NCI-H2171 (cell line): ENCODE data around the gene UNC93A.
A peak's percentile ranks its signal among the peaks of the same experiment; 100 is the strongest.
"Not testable (repeated sequence)": the region's sequence is repeated elsewhere in the genome, so short reads cannot be mapped to it uniquely, and the experiment has no call there.

Source experiments
- DNase-seq: peaks from one replicate; lab custom pipeline; 2025; lab: John Stamatoyannopoulos, UW

The UNC93A gene

DNA sequence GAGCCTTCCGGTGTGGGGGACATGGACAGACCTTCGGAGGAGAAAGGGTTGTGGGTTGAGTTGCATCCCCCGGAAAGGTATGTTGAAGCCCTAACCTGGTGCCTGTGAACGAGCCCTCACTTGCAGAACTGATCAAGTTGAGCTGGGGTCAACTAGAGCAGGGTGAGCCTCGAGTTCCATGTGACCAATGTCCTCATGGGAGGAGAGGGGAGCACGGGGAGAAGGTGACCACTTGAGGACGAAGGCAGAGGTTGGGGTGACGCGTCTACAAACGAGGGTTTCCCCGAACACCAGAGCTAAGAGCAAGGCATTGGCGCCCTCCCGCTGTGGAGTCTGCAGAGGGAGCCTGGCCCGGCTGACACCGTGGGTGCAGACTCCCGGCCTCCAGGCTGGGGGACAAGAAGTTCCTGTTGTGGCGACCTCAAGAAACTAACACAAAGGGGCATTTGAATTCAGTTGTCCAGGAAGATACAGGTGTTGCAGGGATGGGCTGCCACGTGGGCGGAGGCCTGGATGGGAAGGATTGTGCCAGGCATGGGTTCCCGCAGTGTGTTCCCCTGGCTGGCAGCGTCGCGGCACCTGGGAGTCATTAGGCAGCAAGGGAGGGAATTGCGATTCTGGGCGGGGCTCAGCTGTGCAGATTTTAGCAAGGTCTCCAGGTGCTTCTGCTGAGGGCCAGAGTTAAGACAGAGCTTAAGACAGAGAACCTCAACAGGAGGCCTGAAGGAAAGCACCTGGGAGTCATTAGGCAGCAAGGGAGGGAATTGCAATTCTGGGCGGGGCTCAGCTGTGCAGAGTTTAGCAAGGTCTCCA lies 20.4 kb upstream of the UNC93A start:
- no peak for DNase-seq

- no peak for DNase-seq
Measured at GRCh38 chr6:167272151-167272550, 19.0 kb upstream of the UNC93A start.

- DNase-seq: no peak
Measured at GRCh38 chr6:167272696-167273379, 18.3 kb upstream of the UNC93A start.

DNA sequence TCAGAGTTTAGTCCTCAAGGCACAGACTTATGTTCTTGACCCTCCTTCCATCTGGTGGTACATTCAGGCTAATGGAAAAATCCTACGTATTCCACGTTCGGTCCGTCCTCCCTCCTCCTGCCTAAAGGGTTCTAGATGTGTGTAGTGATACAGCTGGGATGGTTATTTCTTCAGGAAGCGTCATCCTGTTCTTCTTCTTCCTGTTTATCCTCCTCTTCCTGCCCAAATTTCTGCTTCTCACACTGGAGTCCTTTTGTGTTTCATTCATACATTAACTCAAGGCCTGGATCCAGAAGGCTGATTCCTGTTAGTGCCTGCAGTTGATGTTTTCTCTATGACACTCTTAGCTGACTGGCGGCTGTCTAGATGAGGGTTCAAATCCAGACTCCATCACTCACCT lies 16.8 kb upstream of the UNC93A start:
- DNase-seq: no peak

DNA sequence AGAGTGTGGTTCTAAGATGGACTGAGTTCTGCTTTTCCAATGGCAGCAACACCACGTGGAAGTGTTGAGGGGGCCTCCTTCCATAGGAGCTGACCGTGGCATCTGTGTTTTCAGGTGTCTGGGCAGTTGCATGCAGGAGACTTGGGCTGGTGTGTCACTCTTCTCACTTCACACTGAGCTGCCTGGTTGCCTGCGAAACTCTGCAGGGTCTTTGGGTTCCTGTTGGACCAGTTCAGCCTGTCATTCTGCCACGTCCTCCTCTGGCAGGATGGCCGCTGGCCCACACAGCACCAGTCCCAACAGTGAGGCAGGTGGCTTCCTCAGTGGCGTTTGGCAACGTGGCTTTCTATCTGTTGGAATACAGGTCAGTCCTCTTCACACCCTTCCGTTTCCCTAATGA lies 16.1 kb upstream of the UNC93A start:
- no peak for DNase-seq

DNA sequence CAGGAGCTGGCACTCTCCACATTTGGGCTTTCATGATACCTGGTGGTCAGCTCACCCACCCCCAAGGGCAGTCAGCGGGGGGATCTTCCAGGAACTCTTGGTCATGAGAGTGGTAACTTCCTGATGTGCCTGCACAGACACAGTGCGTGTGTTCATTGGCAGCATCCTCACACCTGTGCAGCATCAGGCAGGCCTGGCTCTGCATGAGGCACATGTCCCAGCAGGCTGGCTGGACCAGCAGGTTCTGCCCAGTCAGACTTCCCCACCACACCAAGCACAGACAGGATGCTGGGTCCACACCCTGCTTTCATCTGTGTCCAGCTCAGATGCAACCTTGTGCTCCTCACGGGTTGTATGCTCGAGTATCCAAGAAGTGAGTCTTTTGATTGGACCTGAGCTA lies 15.7 kb upstream of the UNC93A start:
- DNase-seq: no peak

- no peak for DNase-seq
Measured at GRCh38 chr6:167276772-167277533, 14.2 kb upstream of the UNC93A start.

- DNase-seq: not testable (repeated sequence)
Measured at GRCh38 chr6:167278173-167278940, 12.8 kb upstream of the UNC93A start.

- DNase-seq: peak; percentile 49
Measured at GRCh38 chr6:167279766-167280446, 11.2 kb upstream of the UNC93A start.

- DNase-seq: not testable (repeated sequence)
Measured at GRCh38 chr6:167280466-167280865, 10.6 kb upstream of the UNC93A start.

GRCh38 chr6:167282165-167282564 lies 8.9 kb upstream of the UNC93A start:
- DNase-seq: no peak

- not testable (repeated sequence) for DNase-seq
Measured at GRCh38 chr6:167284565-167284964, 6.5 kb upstream of the UNC93A start.

DNA sequence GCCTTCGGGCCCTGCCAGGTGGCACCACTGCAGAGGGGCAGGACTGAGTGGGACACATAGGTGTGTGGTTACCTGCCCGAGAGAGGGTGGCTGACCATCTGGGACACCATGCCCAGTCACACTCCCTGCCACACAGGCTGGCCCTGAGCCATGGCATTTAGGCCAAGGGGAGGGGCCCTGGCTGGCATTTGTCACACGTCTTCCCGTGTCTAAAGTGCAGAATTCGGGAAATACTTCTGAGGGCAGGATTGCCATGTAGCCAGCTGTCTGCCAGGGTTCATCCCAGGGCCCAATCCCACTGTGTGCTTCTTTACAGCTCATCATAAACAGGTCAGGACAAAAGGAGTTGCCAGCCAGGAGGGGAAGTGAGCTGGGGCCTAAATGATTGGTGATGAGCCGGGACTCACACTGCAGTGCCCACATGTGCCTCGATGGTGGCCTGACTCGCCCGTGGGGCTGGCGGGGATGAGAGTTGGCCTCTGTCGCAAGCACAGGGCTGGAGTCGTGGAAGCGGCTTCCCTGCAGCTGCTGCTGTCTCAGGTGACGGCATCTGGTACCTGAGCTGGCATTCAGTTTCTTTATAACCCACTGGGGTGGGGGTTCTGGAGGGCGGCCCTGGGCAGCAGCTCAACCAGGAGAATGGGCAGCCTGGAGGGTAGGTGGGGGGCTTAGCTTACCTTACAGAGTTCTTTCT lies 5.9 kb upstream of the UNC93A start:
- DNase-seq: peak; percentile 36

DNA sequence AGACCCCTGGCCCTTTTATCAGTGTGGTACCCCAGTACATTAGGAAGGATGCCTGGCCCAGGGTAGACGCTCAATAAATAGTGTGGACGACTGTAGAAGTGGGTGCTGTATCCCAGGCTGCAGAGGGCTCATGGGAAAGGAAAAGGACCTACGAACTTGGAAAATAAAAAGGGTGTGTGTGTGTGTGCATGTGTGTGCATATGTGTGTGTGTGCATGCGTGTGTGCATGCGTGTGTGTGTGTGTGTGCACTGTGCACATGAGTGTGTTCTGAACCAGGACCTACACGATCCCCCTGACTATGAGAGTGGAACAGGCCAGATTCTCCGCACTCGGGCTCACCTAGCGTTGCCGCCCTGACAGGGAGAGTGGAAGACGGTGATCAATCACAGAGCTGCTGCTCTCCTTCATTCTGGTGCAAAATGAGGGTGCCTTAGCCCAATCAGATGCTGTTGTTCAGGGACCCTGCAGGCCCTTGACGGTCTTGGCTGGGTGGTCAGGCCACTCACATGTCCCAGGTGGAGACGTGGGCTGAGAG lies 3.5 kb upstream of the UNC93A start:
- DNase-seq: no peak

DNA sequence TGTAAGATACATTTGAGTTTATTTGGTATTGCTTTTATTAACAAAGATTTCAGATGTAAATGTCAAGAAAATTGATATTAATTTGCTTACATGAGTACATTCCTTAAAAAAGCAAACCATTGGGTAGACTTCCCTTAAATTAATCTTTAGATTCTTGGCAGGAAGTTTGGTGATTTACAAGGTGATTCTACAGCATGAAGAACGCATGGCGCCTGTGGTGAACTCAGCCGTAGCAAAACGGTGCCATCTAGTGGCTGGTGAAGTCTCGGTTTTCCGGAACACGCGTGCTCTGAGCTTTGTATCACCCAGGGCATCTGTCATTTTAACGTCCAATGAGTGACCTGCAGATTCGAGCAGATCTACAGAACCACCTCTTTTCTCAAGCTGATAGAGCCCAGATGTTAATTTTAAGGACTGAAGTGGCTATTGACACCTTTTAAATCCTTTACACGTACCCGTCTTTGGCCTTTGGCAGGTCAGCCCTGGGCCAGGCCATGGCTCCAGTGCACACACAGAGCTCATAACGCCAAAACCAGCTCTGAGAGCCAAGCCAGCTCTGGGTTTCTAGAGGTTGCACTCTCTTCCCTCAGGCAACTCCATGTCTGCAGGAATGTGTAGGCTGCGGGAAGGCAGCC lies 2.4 kb upstream of the UNC93A start:
- peak; percentile 22 for DNase-seq

DNA sequence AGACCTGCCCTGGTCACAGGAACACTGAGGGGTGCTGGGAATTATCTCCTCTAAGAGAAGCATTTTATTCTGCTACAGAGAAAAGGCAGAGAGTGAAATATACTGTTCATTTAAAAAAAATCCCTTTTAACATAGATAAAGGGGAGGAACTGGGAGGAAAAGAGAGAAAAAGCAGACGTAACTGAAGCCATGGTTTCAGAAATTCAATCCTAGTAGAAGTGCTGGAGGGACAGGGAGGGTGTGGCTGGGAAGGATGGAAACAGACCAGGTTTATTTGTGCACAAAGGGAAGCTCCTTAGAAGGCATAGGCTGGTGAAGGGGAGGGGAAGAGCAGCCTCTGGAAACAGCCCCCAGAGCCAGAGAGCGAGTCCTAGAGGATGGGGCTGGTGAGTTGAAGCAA lies 1.8 kb upstream of the UNC93A start:
- DNase-seq: not testable (repeated sequence)

- DNase-seq: no peak
Measured at GRCh38 chr6:167291623-167292300, 647 bp downstream of the UNC93A start.

DNA sequence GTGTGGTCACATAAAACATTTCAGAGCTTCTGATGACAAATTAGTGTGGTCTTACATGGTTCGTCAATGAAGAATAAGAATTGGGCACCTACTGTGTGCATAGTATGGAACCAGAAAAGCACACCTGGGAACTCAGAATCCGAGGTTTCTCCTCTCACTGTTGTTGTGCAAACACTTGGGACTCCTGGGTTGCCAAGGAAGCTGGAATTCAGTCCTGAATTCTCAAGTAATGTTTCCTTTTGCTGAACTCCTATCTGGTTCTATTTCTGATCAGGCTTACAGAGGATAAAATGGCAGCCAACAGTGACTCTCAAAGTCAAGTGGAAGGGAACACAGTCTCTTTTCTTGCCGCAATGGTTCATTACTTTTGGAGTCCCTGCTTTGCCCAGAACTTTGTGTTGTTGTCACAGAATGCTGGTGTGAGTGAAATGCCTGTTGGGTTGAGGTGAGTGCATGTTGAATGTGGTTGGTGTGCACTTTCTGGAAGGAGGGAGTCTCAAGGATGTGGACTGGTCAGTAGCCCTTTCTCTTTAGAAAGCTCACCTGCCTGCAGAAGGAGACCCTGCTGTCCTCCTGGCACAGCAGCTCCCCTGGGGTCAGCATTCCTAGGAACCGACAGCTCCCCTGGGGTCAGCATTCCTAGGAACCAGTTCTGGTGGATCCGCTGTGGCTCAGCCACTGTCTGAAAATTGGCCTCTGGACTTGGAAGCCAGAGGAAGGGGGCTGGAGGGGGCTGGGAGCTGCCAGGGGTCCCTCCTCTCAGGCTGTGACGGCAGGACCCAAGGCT lies 1.4 kb downstream of the UNC93A start:
- no peak for DNase-seq
